Ovary (tissue), 3 donors: ENCODE data around the gene FABP7.

Source experiments
- CTCF ChIP-seq, 3 donors: fragments of 450-650 bp in 2 of 3; fragments of 200-600 bp in 1 of 3; IDR thresholded peaks; one replicate each; pipeline versions ENCODE4 v1.5.1 to v1.8.0; 2016 to 2022; ENCODE audit warnings: antibody characterized with exemption in 3 of 3, mild to moderate bottlenecking in 1 of 3
- POLR2A ChIP-seq: fragments of 450-650 bp; IDR thresholded peaks from one replicate; pipeline ENCODE4 v1.6.1; 2017; ENCODE audit warnings: antibody characterized with exemption, mild to moderate bottlenecking, moderate library complexity
- donor health status: DM: no; HTN: no; CAD: no.

GRCh38 chr6:122785891-122786290 is 6.4 kb downstream of the FABP7 start:
- TF ChIP-seq CTCF (IDR thresholded peaks at IDR 0.05) (no peak), POLR2A (no peak)
